Skeletal muscle tissue (tissue), 4 donors: ENCODE results near the gene GLCCI1. TPM values are rescaled to one million over a fixed set of nuclear protein-coding genes. Genes with fewer than 3 reads are reported as not detected.

Source experiments
- H3K27ac ChIP-seq: one replicate; pipeline ENCODE4 v1.7.0; 2013; ENCODE audit warnings: mild to moderate bottlenecking, low read depth, low read length, inconsistent platforms
- H3K27me3 ChIP-seq, 3 donors: one replicate each; pipeline ENCODE4 v1.7.0; 2013; ENCODE audit warnings: low read length in 3 of 3; ENCODE audit not compliant: control insufficient read depth in 3 of 3, insufficient read depth in 3 of 3
- H3K36me3 ChIP-seq, 3 donors: one replicate each; pipeline ENCODE4 v1.7.0; 2013; ENCODE audit warnings: low read length in 3 of 3; ENCODE audit not compliant: control insufficient read depth in 3 of 3, insufficient read depth in 3 of 3
- H3K4me1 ChIP-seq, 3 donors: one replicate each; pipeline ENCODE4 v1.7.0; 2013; ENCODE audit warnings: low read length in 3 of 3, mild to moderate bottlenecking in 3 of 3; ENCODE audit not compliant: control insufficient read depth in 3 of 3, insufficient read depth in 3 of 3
- H3K4me3 ChIP-seq, 3 donors: one replicate each; pipeline ENCODE4 v1.7.0; 2013; ENCODE audit warnings: low read length in 3 of 3
- H3K9ac ChIP-seq, 3 donors: one replicate each; pipeline ENCODE4 v1.7.0; 2013; ENCODE audit warnings: low read length in 3 of 3, mild to moderate bottlenecking in 3 of 3, moderate library complexity in 2 of 3, low read depth in 1 of 3
- H3K9me3 ChIP-seq, 3 donors: one replicate each; pipeline ENCODE4 v1.7.0; 2013; ENCODE audit warnings: low read length in 3 of 3; ENCODE audit not compliant: control insufficient read depth in 3 of 3
- total RNA-seq: library from RNA; depleted of rRNA; stranded (reverse); fragments of >200 nt; gene quantifications from one replicate; pipeline ENCODE4 v1.2.3, GENCODE V29; 2014
- donor health status: Osteomylitis.

GLCCI1 gene
- total RNA-seq, 1 donor from 2014 or later = 15.1 TPM

DNA sequence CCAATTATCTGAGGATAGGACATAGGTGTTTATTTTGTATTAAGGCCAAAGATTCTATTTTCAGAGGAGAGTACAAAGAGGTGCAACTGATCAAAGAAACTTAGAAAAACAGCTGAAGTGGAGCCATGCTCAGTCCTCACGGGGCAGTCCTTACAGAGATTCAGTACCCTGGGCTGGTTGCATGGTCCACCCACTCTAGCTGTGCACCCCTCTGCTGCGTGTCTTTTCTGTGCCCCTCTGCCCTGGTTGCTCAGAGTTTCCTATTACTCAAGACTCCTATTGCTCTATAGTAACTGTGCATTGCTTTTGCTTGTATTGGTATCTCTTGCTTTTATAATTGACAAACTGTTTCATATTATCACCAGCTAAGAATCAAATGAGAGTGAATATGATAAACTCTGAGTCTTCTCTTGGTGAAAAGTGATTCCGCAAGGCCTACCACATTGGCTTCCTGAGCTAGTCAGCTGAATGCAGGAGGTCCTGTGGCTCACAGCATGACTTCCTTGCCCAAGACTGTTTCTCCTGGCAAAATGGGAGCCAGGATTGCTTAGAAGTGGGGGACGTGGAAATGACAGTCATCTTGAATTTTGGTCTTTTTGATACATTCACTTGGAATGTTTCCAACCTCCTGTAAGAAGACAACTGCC lies 137.0 kb downstream of the GLCCI1 start:
- no peaks in the 10 kb centered on the region for H3K36me3 ChIP-seq
- H3K4me3 ChIP-seq = no peak overlapping the region
- H3K9ac ChIP-seq = no peak overlapping the region
- H3K27ac ChIP-seq = no peak overlapping the region
- H3K4me1 ChIP-seq = no peaks in the 10 kb centered on the region
- H3K27me3 ChIP-seq = no peaks in the 10 kb centered on the region
- no peaks in the 10 kb centered on the region for H3K9me3 ChIP-seq

DNA sequence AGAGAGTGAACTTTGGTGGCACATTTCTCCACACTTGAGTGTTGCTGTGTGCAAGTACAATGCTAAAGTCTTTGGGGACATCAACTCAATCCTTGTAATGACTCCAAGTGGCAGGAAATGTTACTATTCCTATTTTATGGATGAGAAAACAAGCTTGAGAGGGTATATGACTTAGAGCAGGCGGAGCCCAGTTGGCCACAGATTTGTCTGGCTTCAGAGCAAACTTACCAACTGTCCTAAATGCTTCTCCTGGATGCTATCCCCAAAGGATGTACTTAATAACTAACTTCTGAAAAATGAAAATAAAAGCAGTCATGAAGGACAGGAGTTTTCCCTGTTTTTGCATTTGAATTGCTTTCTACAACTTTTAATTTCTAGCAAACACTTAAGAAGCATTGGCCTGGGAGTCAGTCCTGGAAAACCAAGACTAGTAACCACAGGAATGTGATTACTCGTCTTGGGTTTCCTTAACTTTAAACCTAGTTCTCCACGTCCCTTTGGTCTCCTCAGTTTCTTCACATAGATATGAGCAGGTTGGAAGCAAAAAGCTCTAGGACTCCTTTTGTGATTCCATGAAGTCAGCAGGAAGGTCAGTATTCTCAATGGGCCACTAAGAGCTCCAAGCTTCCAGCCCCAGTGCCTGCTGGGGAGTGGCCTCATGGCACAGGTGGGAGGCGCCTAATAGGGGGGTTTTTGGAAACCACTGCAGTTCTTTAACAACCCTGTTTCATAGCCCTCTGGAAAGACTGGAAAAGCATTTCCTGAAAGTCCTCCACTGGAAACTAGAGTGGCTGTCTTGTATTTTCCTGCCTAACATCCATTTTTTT lies 140.8 kb downstream of the GLCCI1 start:
- no peaks in the 10 kb centered on the region for H3K9me3 ChIP-seq
- no peak overlapping the region for H3K9ac ChIP-seq
- H3K27ac ChIP-seq = no peak overlapping the region
- H3K4me1 ChIP-seq = no peaks in the 10 kb centered on the region
- no peaks in the 10 kb centered on the region for H3K36me3 ChIP-seq
- no peaks in the 10 kb centered on the region for H3K27me3 ChIP-seq
- H3K4me3 ChIP-seq = no peak overlapping the region

DNA sequence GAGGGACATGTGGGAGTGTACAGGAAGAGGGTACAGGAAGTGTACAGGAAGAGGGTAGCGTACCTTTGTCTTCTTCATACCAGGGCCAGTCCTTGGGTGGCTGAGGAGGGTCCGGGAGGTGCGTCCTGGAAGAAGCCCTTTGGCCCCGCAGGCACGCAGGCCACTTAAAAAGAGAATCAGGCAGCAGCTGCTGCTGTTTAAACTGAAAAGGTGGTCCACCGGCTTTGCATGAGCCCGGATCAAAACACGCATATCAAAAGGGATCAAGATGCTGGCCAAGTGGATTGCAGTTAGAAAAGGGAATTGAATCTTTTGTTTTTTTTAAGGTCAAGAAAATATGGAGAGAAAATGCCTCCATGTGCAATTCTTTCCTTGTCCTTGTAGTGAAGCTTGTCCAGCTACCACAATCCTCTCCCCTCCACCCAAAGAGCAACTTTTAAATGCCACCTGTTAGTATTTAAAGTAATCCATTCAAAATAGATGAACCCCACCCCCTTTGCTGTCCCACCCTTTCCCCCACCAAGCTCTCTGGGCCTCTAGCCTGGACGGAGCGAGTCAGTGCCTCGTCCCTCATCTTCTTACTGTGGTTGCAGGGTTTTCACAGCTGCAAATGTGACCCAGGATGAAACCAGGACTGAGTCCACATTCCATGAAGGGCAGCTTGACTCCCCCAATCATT lies 142.8 kb downstream of the GLCCI1 start:
- H3K9ac ChIP-seq = no peak overlapping the region
- no peak overlapping the region for H3K4me3 ChIP-seq
- no peaks in the 10 kb centered on the region for H3K4me1 ChIP-seq
- no peaks in the 10 kb centered on the region for H3K36me3 ChIP-seq
- H3K27me3 ChIP-seq = no peaks in the 10 kb centered on the region
- no peaks in the 10 kb centered on the region for H3K9me3 ChIP-seq
- no peak overlapping the region for H3K27ac ChIP-seq

DNA sequence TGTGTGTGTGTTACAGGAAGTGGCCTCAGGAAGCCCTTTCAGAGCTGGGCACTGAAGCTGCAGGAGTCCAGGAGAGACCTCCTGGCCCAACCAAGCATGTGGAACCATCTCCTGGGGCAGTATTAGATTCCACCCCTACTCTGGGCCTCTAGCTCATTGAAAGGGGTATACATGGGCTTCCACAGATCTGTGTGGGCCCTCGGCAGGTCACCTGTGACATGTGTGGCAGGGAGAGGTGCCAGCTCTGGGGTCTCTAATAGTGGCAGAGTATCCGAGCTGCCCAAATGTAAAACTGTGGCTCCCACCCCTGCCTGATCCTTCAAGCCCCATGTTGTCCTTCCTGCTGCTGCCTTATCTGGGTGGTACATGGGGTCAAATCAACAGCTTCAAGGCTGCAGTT lies 144.1 kb downstream of the GLCCI1 start:
- Histone ChIP-seq H3K9me3 (no peaks in the 10 kb centered on the region), H3K27me3 (no peaks in the 10 kb centered on the region), H3K9ac (no peak overlapping the region), H3K27ac (no peak overlapping the region), H3K36me3 (no peaks in the 10 kb centered on the region), H3K4me3 (no peak overlapping the region), H3K4me1 (no peaks in the 10 kb centered on the region)

- H3K4me1 ChIP-seq = no peaks in the 10 kb centered on the region
- no peak overlapping the region for H3K9ac ChIP-seq
- H3K9me3 ChIP-seq = no peaks in the 10 kb centered on the region
- H3K27me3 ChIP-seq = no peaks in the 10 kb centered on the region
- no peaks in the 10 kb centered on the region for H3K36me3 ChIP-seq
- H3K4me3 ChIP-seq = no peak overlapping the region
- no peak overlapping the region for H3K27ac ChIP-seq
These were observed 144.6 kb downstream of the GLCCI1 start for GRCh38 chr7:8113184-8113583.

DNA sequence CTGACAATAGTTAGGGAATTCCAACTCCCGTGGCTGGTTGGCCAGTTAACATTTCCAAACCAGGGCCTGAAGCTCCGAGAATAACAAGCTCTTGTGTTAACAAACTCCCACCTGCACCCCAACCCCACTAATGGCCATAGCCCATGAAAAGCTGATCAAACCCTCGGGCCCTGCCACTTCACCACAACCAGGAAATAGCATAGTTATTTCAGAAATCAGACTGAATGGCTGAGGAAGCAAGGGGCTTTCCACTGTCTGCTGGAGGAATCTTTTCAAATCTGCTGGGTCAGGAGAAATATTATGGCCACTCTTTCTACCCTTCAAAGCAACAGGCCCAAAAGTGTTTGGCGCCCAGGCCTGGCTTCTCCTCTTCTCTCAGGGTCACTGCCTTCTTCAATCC lies 145.6 kb downstream of the GLCCI1 start:
- H3K9me3 ChIP-seq = no peaks in the 10 kb centered on the region
- no peak overlapping the region for H3K27ac ChIP-seq

DNA sequence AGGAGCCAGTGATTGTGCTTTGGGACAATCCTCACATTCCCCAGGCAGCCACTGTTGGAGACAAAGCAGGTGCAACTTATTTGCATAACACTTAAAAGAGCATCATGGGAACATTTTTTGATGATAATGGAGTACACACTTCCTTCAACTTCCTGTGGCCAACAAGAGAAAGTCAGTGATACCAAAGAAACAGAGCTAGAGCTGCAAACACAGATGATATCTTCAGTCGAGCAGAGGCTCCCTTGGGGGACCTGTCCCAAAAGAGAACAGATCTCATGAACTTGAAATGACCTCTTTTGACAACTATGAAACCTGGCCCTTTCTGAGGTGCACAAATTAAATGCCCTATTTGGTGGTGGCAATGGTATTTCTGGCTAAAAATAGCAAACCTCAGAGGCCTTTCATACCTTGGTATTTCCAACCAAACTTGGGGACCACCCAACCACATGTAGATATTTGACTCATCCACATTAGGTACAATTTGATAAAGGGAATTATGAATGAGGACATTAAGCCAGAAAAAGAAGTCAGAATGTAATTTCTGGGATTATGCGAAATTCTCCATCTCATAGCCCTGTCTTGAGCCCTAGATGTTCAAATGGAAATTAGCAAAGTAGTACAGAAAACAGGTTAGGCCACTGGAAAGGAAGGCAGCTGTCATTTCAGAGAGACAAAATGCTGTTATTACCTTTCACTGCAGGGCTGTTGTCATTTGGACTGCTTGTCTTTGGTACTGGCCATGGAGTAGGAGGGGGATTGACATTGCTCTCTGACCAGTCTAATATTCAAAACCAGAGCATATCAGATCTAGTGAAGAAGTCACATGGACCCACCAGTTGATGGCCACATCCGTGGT lies 147.2 kb downstream of the GLCCI1 start:
- Histone ChIP-seq H3K27me3 (no peaks in the 10 kb centered on the region), H3K4me1 (no peaks in the 10 kb centered on the region), H3K27ac (no peak overlapping the region), H3K4me3 (no peak overlapping the region), H3K9ac (no peak overlapping the region), H3K36me3 (no peaks in the 10 kb centered on the region), H3K9me3 (no peaks in the 10 kb centered on the region)

More for the DNA sequence above, 145.6 kb downstream of the GLCCI1 start:
- Histone ChIP-seq H3K4me3 (no peak overlapping the region), H3K36me3 (no peaks in the 10 kb centered on the region), H3K9ac (no peak overlapping the region), H3K4me1 (no peaks in the 10 kb centered on the region), H3K27me3 (no peaks in the 10 kb centered on the region)

DNA sequence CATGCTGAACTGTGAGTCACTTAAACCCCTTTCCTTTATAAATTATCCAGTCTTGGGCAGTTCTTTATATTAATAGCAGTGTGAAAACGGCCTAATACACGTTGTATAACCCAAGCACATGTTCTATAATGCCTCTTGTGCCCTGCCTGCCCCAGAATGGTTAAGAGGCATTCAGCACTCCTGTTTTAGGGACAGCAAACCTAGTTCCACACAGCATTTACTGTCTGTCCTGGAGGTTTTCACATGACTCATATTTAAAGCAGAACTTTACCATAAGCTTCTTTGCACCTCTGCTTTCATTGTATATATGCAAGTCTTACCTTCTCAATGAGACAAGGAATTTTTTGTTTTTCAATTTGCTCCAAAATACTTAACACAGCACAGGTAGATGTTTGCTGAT lies 148.6 kb downstream of the GLCCI1 start:
- Histone ChIP-seq H3K27ac (no peak overlapping the region), H3K9me3 (no peaks in the 10 kb centered on the region), H3K9ac (no peak overlapping the region), H3K4me3 (no peak overlapping the region), H3K4me1 (no peaks in the 10 kb centered on the region), H3K27me3 (no peaks in the 10 kb centered on the region), H3K36me3 (no peaks in the 10 kb centered on the region)

DNA sequence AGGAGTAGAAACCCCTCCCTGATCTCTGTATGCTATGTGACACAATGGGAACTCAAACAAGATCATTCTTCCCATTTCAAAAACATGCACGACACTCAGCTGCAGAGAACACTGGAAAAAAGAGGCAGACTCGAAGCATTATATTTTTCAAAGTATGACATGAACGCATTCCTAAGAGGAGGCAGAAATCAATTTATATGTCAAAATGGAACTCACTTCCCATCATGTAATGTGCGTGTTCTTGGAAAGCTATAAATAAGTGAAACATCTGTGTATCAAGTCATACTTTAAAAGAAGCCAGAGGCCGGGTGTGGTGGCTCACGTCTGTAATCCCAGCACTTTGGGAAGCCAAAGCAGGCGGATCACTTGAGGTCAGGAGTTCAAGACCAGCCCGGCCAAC lies 150.7 kb downstream of the GLCCI1 start:
- Histone ChIP-seq H3K27me3 (no peaks in the 10 kb centered on the region), H3K36me3 (no peaks in the 10 kb centered on the region), H3K9ac (no peak overlapping the region), H3K27ac (no peak overlapping the region), H3K4me3 (no peak overlapping the region), H3K4me1 (no peaks in the 10 kb centered on the region), H3K9me3 (no peaks in the 10 kb centered on the region)
